GM12878 (cell line): Measurements from ENCODE around the gene DISC1. TPM values are rescaled to one million over a fixed set of nuclear protein-coding genes. Genes with fewer than 3 reads are reported as not detected.

Experiments
- ATAC-seq: fragments of 200-7000 bp; cut with Tn5 transposase; 3 replicates; pipeline ENCODE4 v1.9.1; 2020; ENCODE audit warnings: mild to moderate bottlenecking, moderate library complexity
- BruUV-seq: library from RNA; stranded (reverse); fragments of 400-500 nt; replicated peaks from 2 replicates; lab custom pipeline; 2021; lab: Mats Ljungman, UMichigan
- CTCF ChIA-PET: fragments of 300-600 bp; sonication (Branson Sonifier 250); formaldehyde crosslinking; extraction: SDS; loops from one replicate; lab custom pipeline; 2021; ENCODE audit warnings: inconsistent platforms; lab: Yijun Ruan, JAX
- POLR2A ChIA-PET: fragments of 350-600 bp; formaldehyde crosslinking; extraction: SDS; loops from one replicate; lab custom pipeline; 2021; ENCODE audit warnings: inconsistent platforms; lab: Charles Lee
- RAD21 ChIA-PET: fragments of 300-600 bp; sonication (Branson Sonifier 250); formaldehyde crosslinking; loops from one replicate; lab custom pipeline; 2023; ENCODE audit warnings: antibody characterized with exemption; ENCODE audit not compliant: unreplicated experiment; lab: Charles Lee
- SMC1A ChIA-PET: fragments of 300-600 bp; sonication (Branson Sonifier 250); formaldehyde crosslinking; loops from one replicate; lab custom pipeline; 2023; ENCODE audit not compliant: unreplicated experiment, uncharacterized antibody; lab: Charles Lee
- DNase-seq: peaks from one replicate; pipeline ENCODE4 v3.0.0-alpha.2; 2011; ENCODE audit warnings: low read depth, low spot score
- FAIRE-seq: peaks from 3 replicates; lab custom pipeline; 2011; peaks lifted over from hg19 to GRCh38; lab: Jason Lieb, UNC
- H2AFZ ChIP-seq: 2 replicates; pipeline ENCODE4 v1.6.0; 2011; ENCODE audit warnings: low read depth, low read length, control low read depth; ENCODE audit not compliant: control insufficient read depth
- H3K27ac ChIP-seq: 2 replicates; pipeline ENCODE4 v1.5.1; 2011; ENCODE audit warnings: control low read depth; ENCODE audit not compliant: control insufficient read depth, insufficient read depth
- H3K27me3 ChIP-seq, 2 experiments: replicated peaks in 1 of 2; 2 replicates each; pipeline versions ENCODE4 v1.6.0 to v1.6.1; 2011; ENCODE audit warnings: low read length in 1 of 2; ENCODE audit not compliant: control insufficient read depth in 2 of 2, insufficient read depth in 2 of 2
- H3K36me3 ChIP-seq, 2 experiments: 2 replicates each; pipeline ENCODE4 v1.5.1; 2011; ENCODE audit warnings: low read length in 1 of 2; ENCODE audit not compliant: control insufficient read depth in 2 of 2, insufficient read depth in 2 of 2
- H3K4me1 ChIP-seq: 2 replicates; pipeline ENCODE4 v1.6.1; 2011; ENCODE audit warnings: mild to moderate bottlenecking, low read length, moderate library complexity, mixed read lengths; ENCODE audit not compliant: control insufficient read depth, insufficient read depth
- H3K4me2 ChIP-seq: 2 replicates; pipeline ENCODE4 v1.6.0; 2011; ENCODE audit warnings: control low read depth; ENCODE audit not compliant: control insufficient read depth, insufficient read depth
- H3K4me3 ChIP-seq: fragments of 200-600 bp; sonication (generic); 2 replicates; pipeline ENCODE4 v1.5.1; 2016
- H3K79me2 ChIP-seq: 2 replicates; pipeline ENCODE4 v1.6.0; 2011; ENCODE audit warnings: low read length; ENCODE audit not compliant: control insufficient read depth, insufficient read depth
- H3K9ac ChIP-seq: 2 replicates; pipeline ENCODE4 v1.8.0; 2011; ENCODE audit warnings: low read length, control low read depth, mixed read lengths; ENCODE audit not compliant: control insufficient read depth, insufficient read depth
- H3K9me3 ChIP-seq: replicated peaks from 3 replicates; pipeline ENCODE4 v1.5.1; 2011; ENCODE audit warnings: mild to moderate bottlenecking, low read length; ENCODE audit not compliant: control insufficient read depth, insufficient read depth
- H4K20me1 ChIP-seq: 2 replicates; pipeline ENCODE4 v1.6.0; 2011; ENCODE audit not compliant: control insufficient read depth, insufficient read depth
- GABPA ChIP-seq: IDR thresholded peaks from 2 replicates; pipeline ENCODE4 v1.6.1; 2014; ENCODE audit warnings: antibody characterized with exemption, low read depth, mild to moderate bottlenecking, inconsistent platforms
- IRF3 ChIP-seq: fragments of 450-650 bp; IDR thresholded peaks from 2 replicates; pipeline ENCODE4 v1.6.1; 2014; ENCODE audit warnings: mild to moderate bottlenecking
- KDM1A ChIP-seq: fragments of 200-600 bp; sonication (generic); IDR thresholded peaks from 2 replicates; pipeline ENCODE4 v1.6.1; 2016; ENCODE audit warnings: borderline replicate concordance
- MLLT1 ChIP-seq: fragments of 450-650 bp; IDR thresholded peaks from 2 replicates; pipeline ENCODE4 v1.6.1; 2016; ENCODE audit warnings: mild to moderate bottlenecking
- NFYB ChIP-seq: IDR thresholded peaks from 2 replicates; pipeline ENCODE4 v1.6.1; 2011; ENCODE audit warnings: low read depth, mild to moderate bottlenecking, low read length, improper control_type of control experiment, moderate library complexity; ENCODE audit not compliant: insufficient read depth
- NR2C1 ChIP-seq: fragments of 450-650 bp; IDR thresholded peaks from 2 replicates; pipeline ENCODE4 v1.6.1; 2017; ENCODE audit warnings: antibody characterized with exemption, mild to moderate bottlenecking, moderate library complexity
- SPI1 ChIP-seq: IDR thresholded peaks from 2 replicates; pipeline ENCODE4 v1.6.1; 2011; ENCODE audit warnings: low read depth, mild to moderate bottlenecking, low read length, moderate library complexity, borderline replicate concordance; ENCODE audit not compliant: insufficient read depth
- SREBF2 ChIP-seq: IDR thresholded peaks from 2 replicates; pipeline ENCODE4 v1.6.1; 2012; ENCODE audit warnings: mild to moderate bottlenecking, low read length
- ZNF217 ChIP-seq: fragments of 450-650 bp; IDR thresholded peaks from 2 replicates; pipeline ENCODE4 v1.6.1; 2017; ENCODE audit warnings: antibody characterized with exemption, mild to moderate bottlenecking
- ZNF384 ChIP-seq: IDR thresholded peaks from 2 replicates; pipeline ENCODE4 v1.6.1; 2012; ENCODE audit warnings: low read depth, mild to moderate bottlenecking, low read length, improper control_type of control experiment, borderline replicate concordance
- WGBS: methylation state at CpG from one replicate; pipeline ENCODE4 v1.1.6; 2016; ENCODE audit warnings: low lambda C conversion rate; ENCODE audit not compliant: insufficient replicate concordance, insufficient coverage; ENCODE audit errors: missing lambda C conversion rate; 5-methylcytosine and 5-hydroxymethylcytosine counted together
- in situ Hi-C: fragments of 300-500 bp; cut with MboI; formaldehyde crosslinking; loops from 9 replicates; pipeline ENCODE4 v1.14.3; 2018; ENCODE audit warnings: mixed read lengths
- intact Hi-C: fragments of 100-400 bp; cut with micrococcal nuclease; formaldehyde crosslinking; loops from one replicate; pipeline ENCODE4 v1.14.2; 2022; ENCODE audit not compliant: unreplicated experiment
- polyA plus RNA-seq, 11 experiments: library from polyadenylated mRNA; depleted of rRNA in 4 of 11; unstranded in 6 of 11; stranded (reverse) in 5 of 11; fragments of >200 nt; fragmentation: Nextera tagmentation in 4 of 11; fragmentation: Illumina TruSeq in 1 of 11; extraction: Ambion mirVana in 4 of 11; extraction: Trizol in 1 of 11; gene quantifications; 1 replicate in 1 of 11; 2 replicates in 10 of 11; pipeline versions ENCODE4 v1.2.1 to v1.2.3, GENCODE V29; 2011 to 2016; ENCODE audit warnings: inconsistent platforms in 2 of 11, missing spikeins in 2 of 11, low read depth in 1 of 11
- total RNA-seq, 4 experiments: library from RNA; depleted of rRNA in 3 of 4; stranded (reverse); fragments of >200 nt in 3 of 4; fragmentation: Illumina TruSeq in 1 of 4; extraction: Trizol in 1 of 4; gene quantifications; 2 replicates each; pipeline versions ENCODE4 v1.2.1 to v1.2.3, GENCODE V29; 2013 to 2021
- TF ChIP-seq, protein P1 (sequence below): fragments of 450-650 bp; IDR thresholded peaks from 2 replicates; pipeline ENCODE4 v1.6.1; 2017; ENCODE audit warnings: mild to moderate bottlenecking, moderate library complexity
- TF ChIP-seq, protein P2 (sequence below): IDR thresholded peaks from 2 replicates; pipeline ENCODE4 v1.6.1; 2012; ENCODE audit warnings: low read length, inconsistent platforms
- TF ChIP-seq, protein P3 (sequence below): fragments of 450-650 bp; IDR thresholded peaks from 2 replicates; pipeline ENCODE4 v1.6.1; 2017; ENCODE audit warnings: mild to moderate bottlenecking, low read depth, inconsistent platforms; ENCODE audit not compliant: poor library complexity, severe bottlenecking

The DISC1 gene
- total and polyA plus RNA-seq, 10 of the 15 experiments (the other 5 are each of a cell fraction or from before 2014, with no cell fraction given), result 0.05 to 0.72 (median 0.19) TPM; not detected in 1

DNA sequence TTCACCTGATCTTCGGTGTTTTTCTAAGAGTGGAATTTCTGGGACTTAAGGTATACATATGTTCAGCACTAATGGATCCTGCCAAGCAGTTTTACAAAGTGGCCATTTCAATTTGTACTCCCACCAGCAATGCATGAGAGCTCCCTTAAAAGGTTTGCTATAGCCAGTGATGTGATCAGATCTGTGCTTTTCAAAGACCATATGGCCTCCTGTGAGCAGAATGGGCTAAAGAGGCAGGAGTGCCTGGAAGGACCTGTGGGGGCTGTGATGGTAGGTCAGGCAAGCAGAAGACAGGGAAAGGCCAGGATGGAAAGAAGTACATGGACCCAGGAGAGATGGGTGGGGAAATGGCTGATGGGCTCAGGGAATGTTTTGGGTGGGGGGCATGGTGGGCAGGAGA is 252.7 kb downstream of the DISC1 start (continued):
- no peak for TF ChIP-seq IRF3

GRCh38 chr1:231882333-231882732 is 255.7 kb downstream of the DISC1 start:
- 9% methylated on average over 4 of the region's 4 CpGs for WGBS
- Histone ChIP-seq H3K27ac (no peak overlapping the region), H3K4me1 (no peaks in the 10 kb centered on the region), H2AFZ (no peak overlapping the region), H3K27me3 (peaks cover 0 to 4% of the 10 kb centered on the region in 2 experiments; a peak in 1 of 4 replicates), H3K4me3 (no peak overlapping the region), H3K9me3 (no peaks in the 10 kb centered on the region), H3K36me3 (no peaks in the 10 kb centered on the region), H3K79me2 (no peaks in the 10 kb centered on the region), H3K4me2 (no peak overlapping the region), H3K9ac (no peak overlapping the region), H4K20me1 (no peaks in the 10 kb centered on the region)
- SMC1A ChIA-PET, result no interaction called here
- ATAC-seq (no peak), FAIRE-seq (no peak), DNase-seq (no peak)
- in situ Hi-C loops, result no loop called here
- intact Hi-C loops, result no loop called here
- no TSS peak for BruUV-seq
- RAD21 ChIA-PET, result no interaction called here
- CTCF ChIA-PET, result no interaction called here
- POLR2A ChIA-PET, result no interaction called here
- TF ChIP-seq, protein P1, sequence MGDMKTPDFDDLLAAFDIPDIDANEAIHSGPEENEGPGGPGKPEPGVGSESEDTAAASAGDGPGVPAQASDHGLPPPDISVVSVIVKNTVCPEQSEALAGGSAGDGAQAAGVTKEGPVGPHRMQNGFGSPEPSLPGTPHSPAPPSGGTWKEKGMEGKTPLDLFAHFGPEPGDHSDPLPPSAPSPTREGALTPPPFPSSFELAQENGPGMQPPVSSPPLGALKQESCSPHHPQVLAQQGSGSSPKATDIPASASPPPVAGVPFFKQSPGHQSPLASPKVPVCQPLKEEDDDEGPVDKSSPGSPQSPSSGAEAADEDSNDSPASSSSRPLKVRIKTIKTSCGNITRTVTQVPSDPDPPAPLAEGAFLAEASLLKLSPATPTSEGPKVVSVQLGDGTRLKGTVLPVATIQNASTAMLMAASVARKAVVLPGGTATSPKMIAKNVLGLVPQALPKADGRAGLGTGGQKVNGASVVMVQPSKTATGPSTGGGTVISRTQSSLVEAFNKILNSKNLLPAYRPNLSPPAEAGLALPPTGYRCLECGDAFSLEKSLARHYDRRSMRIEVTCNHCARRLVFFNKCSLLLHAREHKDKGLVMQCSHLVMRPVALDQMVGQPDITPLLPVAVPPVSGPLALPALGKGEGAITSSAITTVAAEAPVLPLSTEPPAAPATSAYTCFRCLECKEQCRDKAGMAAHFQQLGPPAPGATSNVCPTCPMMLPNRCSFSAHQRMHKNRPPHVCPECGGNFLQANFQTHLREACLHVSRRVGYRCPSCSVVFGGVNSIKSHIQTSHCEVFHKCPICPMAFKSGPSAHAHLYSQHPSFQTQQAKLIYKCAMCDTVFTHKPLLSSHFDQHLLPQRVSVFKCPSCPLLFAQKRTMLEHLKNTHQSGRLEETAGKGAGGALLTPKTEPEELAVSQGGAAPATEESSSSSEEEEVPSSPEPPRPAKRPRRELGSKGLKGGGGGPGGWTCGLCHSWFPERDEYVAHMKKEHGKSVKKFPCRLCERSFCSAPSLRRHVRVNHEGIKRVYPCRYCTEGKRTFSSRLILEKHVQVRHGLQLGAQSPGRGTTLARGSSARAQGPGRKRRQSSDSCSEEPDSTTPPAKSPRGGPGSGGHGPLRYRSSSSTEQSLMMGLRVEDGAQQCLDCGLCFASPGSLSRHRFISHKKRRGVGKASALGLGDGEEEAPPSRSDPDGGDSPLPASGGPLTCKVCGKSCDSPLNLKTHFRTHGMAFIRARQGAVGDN, result no peak
- TF ChIP-seq, protein P2, sequence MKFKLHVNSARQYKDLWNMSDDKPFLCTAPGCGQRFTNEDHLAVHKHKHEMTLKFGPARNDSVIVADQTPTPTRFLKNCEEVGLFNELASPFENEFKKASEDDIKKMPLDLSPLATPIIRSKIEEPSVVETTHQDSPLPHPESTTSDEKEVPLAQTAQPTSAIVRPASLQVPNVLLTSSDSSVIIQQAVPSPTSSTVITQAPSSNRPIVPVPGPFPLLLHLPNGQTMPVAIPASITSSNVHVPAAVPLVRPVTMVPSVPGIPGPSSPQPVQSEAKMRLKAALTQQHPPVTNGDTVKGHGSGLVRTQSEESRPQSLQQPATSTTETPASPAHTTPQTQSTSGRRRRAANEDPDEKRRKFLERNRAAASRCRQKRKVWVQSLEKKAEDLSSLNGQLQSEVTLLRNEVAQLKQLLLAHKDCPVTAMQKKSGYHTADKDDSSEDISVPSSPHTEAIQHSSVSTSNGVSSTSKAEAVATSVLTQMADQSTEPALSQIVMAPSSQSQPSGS, result no peak
- TF ChIP-seq GABPA (no peak), NFYB (no peak), NR2C1 (no peak), ZNF217 (no peak), MLLT1 (no peak), SPI1 (no peak), KDM1A (no peak), ZNF384 (no peak), SREBF2 (no peak)
- TF ChIP-seq, protein P3, sequence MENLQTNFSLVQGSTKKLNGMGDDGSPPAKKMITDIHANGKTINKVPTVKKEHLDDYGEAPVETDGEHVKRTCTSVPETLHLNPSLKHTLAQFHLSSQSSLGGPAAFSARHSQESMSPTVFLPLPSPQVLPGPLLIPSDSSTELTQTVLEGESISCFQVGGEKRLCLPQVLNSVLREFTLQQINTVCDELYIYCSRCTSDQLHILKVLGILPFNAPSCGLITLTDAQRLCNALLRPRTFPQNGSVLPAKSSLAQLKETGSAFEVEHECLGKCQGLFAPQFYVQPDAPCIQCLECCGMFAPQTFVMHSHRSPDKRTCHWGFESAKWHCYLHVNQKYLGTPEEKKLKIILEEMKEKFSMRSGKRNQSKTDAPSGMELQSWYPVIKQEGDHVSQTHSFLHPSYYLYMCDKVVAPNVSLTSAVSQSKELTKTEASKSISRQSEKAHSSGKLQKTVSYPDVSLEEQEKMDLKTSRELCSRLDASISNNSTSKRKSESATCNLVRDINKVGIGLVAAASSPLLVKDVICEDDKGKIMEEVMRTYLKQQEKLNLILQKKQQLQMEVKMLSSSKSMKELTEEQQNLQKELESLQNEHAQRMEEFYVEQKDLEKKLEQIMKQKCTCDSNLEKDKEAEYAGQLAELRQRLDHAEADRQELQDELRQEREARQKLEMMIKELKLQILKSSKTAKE, result no peak
